HEK293T (cell line): ENCODE measurements around the gene HBB.

Experiments
- ARNT ChIP-seq: fragments of 450-650 bp; IDR thresholded peaks from 2 replicates; pipeline ENCODE4 v1.6.1; 2017; ENCODE audit warnings: mild to moderate bottlenecking
- BHLHE40 ChIP-seq: fragments of 450-650 bp; IDR thresholded peaks from 2 replicates; pipeline ENCODE4 v1.6.1; 2016; ENCODE audit warnings: mild to moderate bottlenecking, moderate library complexity, borderline replicate concordance
- CTBP1 ChIP-seq: fragments of 450-650 bp; IDR thresholded peaks from 2 replicates; pipeline ENCODE4 v1.6.1; 2016; ENCODE audit warnings: borderline replicate concordance
- ELF4 ChIP-seq: fragments of 450-650 bp; IDR thresholded peaks from 2 replicates; pipeline ENCODE4 v1.6.1; 2017; ENCODE audit warnings: antibody characterized with exemption
- FOXA1 ChIP-seq: fragments of 450-650 bp; IDR thresholded peaks from 2 replicates; pipeline ENCODE4 v1.6.1; 2016; ENCODE audit warnings: mild to moderate bottlenecking
- FOXK2 ChIP-seq: fragments of 450-650 bp; IDR thresholded peaks from 2 replicates; pipeline ENCODE4 v1.6.1; 2016; ENCODE audit warnings: mild to moderate bottlenecking
- FOXM1 ChIP-seq: fragments of 450-650 bp; IDR thresholded peaks from 2 replicates; pipeline ENCODE4 v1.6.1; 2017; ENCODE audit warnings: mild to moderate bottlenecking, borderline replicate concordance
- LEF1 ChIP-seq: fragments of 450-650 bp; IDR thresholded peaks from 2 replicates; pipeline ENCODE4 v1.6.1; 2017; ENCODE audit warnings: mild to moderate bottlenecking, borderline replicate concordance
- PKNOX1 ChIP-seq: fragments of 450-650 bp; IDR thresholded peaks from 2 replicates; pipeline ENCODE4 v1.6.1; 2016
- SP1 ChIP-seq: fragments of 450-650 bp; IDR thresholded peaks from 2 replicates; pipeline ENCODE4 v1.6.1; 2017
- SUZ12 ChIP-seq: fragments of 450-650 bp; IDR thresholded peaks from 2 replicates; pipeline ENCODE4 v1.6.1; 2016; ENCODE audit warnings: mild to moderate bottlenecking
- TARDBP ChIP-seq: fragments of 450-650 bp; IDR thresholded peaks from 2 replicates; pipeline ENCODE4 v1.6.1; 2016

GRCh38 chr11:5198285-5198684 is 28.6 kb downstream of the HBB start:
- TF ChIP-seq SP1 (no peak), FOXM1 (no peak), BHLHE40 (no peak), TARDBP (no peak), ARNT (no peak), ELF4 (no peak), CTBP1 (no peak), FOXK2 (no peak), LEF1 (no peak), SUZ12 (no peak), PKNOX1 (no peak), FOXA1 (no peak)
